Measurements from ENCODE around the gene WNT2B. TPM values are rescaled to one million over a fixed set of nuclear protein-coding genes. Genes with fewer than 3 reads are reported as not detected.

Gene WNT2B
- total and polyA plus RNA-seq, 2 donors (not counting 1 experiment from before 2014, with no cell fraction given) = 0.54 to 5.2 TPM

DNA sequence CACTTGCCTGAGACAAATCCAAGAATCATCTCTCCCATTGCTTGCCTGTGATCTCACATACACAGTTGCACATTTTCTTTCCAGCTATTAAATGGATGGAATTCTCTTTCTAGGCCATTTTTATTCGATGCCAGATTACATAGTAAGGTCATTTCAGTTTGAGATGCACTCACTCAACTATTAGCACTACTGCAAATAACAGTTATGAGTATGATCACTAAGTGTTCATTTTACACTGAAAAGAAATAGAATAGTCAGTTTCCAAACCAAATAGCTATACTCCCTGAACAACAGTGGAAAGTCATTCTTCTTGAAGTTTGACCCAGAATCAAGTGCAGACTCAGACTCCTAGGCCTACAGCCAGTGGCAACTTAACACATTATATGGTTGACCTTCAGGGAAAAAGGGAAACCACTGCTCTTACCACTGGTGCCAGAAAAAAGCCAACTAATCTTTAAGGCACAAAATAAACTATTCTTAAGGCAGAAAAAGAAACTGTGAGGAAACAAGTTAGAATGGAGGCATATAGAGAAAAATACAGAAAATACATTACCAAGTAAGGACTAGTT lies 31.5 kb downstream of the WNT2B start:
- no CpG with 5 or more reads among the region's 1 CpG for WGBS (ENCODE audit: insufficient coverage)
- Histone ChIP-seq H3K36me3 (replicated peaks in 1 of 2; ENCODE audit: control extremely low read depth in 1 of 2, control insufficient read depth in 1 of 2, extremely low read depth in 1 of 2, insufficient read depth in 2 of 2, low read length in 1 of 2) (peaks cover 0 to 14% of the 10 kb centered on the region in 2 experiments), H3K4me2 (replicated peaks; ENCODE audit: low read depth, low read length, poor library complexity, severe bottlenecking) (no peak overlapping the region), H4K20me1 (ENCODE audit: control insufficient read depth, insufficient read depth, low read length, poor library complexity, severe bottlenecking) (no peaks in the 10 kb centered on the region), H3K9me3 (ENCODE audit: control extremely low read depth in 1 of 3, control insufficient read depth in 2 of 3, insufficient read depth in 1 of 3, low read length in 2 of 3) (no peaks in the 10 kb centered on the region), H3K27ac (ENCODE audit: low read length in 2 of 2) (no peak overlapping the region), H3K4me3 (ENCODE audit: control extremely low read depth in 1 of 5, extremely low read depth in 1 of 5, insufficient read depth in 1 of 5, low read depth in 2 of 5, low read length in 4 of 5) (no peak overlapping the region), H3K4me1 (ENCODE audit: control insufficient read depth in 2 of 2, insufficient read depth in 2 of 2, low read length in 2 of 2) (no peaks in the 10 kb centered on the region), H3K9ac (ENCODE audit: low read length) (no peak overlapping the region), H3K79me2 (ENCODE audit: control insufficient read depth, insufficient read depth, low read length) (no peaks in the 10 kb centered on the region), H3K27me3 (replicated peaks in 1 of 4; ENCODE audit: control extremely low read depth in 1 of 4, control insufficient read depth in 3 of 4, insufficient read depth in 4 of 4, low read length in 3 of 4) (no peaks in the 10 kb centered on the region), H2AFZ (ENCODE audit: insufficient read depth, low read depth, low read length, poor library complexity, severe bottlenecking) (no peak overlapping the region)
- ChIA-PET POLR2A (no interaction called here), CTCF (no interaction called here)
- intact Hi-C loops (cut with micrococcal nuclease) = no loop called here
- H3K27me3 Mint-ChIP-seq = no peaks in the 10 kb centered on the region
- no peaks in the 10 kb centered on the region for H3K4me1 Mint-ChIP-seq
- no peak overlapping the region for H3K4me3 Mint-ChIP-seq
- H3K27ac Mint-ChIP-seq = no peak overlapping the region
- H3K9me3 Mint-ChIP-seq (ENCODE audit: insufficient read depth) = no peaks in the 10 kb centered on the region
- TF ChIP-seq, protein P1, sequence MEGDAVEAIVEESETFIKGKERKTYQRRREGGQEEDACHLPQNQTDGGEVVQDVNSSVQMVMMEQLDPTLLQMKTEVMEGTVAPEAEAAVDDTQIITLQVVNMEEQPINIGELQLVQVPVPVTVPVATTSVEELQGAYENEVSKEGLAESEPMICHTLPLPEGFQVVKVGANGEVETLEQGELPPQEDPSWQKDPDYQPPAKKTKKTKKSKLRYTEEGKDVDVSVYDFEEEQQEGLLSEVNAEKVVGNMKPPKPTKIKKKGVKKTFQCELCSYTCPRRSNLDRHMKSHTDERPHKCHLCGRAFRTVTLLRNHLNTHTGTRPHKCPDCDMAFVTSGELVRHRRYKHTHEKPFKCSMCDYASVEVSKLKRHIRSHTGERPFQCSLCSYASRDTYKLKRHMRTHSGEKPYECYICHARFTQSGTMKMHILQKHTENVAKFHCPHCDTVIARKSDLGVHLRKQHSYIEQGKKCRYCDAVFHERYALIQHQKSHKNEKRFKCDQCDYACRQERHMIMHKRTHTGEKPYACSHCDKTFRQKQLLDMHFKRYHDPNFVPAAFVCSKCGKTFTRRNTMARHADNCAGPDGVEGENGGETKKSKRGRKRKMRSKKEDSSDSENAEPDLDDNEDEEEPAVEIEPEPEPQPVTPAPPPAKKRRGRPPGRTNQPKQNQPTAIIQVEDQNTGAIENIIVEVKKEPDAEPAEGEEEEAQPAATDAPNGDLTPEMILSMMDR (IDR thresholded peaks at IDR 0.05) = no peak
- no peak for TF ChIP-seq EZH2 (IDR thresholded peaks at IDR 0.05; ENCODE audit: borderline replicate concordance, insufficient read depth, low read depth, low read length, poor library complexity, severe bottlenecking)
- ATAC-seq (ENCODE audit: low read depth) (no peak), DNase-seq (no peak)

DNA sequence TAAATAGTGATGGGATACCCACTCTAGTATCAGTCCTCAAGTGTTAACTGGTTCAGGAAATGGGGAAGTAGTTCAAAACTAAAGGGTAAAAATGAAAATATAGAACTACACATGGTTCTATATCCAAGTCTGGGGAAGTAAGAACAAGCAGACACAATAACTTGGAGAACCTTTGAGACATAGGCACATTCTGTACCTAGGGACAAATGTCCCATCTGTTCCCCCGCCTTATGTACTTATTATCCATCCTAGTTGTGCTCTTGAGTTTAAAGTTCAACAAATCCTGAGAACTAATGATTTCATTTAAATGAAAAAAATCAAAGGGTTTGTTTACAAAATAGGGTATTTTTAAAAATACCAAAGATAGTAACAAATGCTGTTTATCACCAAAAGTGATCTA lies 32.5 kb downstream of the WNT2B start:
- Histone ChIP-seq H3K9ac (ENCODE audit: low read length) (no peak overlapping the region), H2AFZ (ENCODE audit: insufficient read depth, low read depth, low read length, poor library complexity, severe bottlenecking) (no peak overlapping the region), H4K20me1 (ENCODE audit: control insufficient read depth, insufficient read depth, low read length, poor library complexity, severe bottlenecking) (no peaks in the 10 kb centered on the region), H3K4me3 (ENCODE audit: control extremely low read depth in 1 of 5, extremely low read depth in 1 of 5, insufficient read depth in 1 of 5, low read depth in 2 of 5, low read length in 4 of 5) (no peak overlapping the region), H3K9me3 (ENCODE audit: control extremely low read depth in 1 of 3, control insufficient read depth in 2 of 3, insufficient read depth in 1 of 3, low read length in 2 of 3) (no peaks in the 10 kb centered on the region), H3K4me2 (replicated peaks; ENCODE audit: low read depth, low read length, poor library complexity, severe bottlenecking) (no peak overlapping the region), H3K79me2 (ENCODE audit: control insufficient read depth, insufficient read depth, low read length) (no peaks in the 10 kb centered on the region), H3K36me3 (replicated peaks in 1 of 2; ENCODE audit: control extremely low read depth in 1 of 2, control insufficient read depth in 1 of 2, extremely low read depth in 1 of 2, insufficient read depth in 2 of 2, low read length in 1 of 2) (peaks cover 0 to 14% of the 10 kb centered on the region in 2 experiments), H3K27me3 (replicated peaks in 1 of 4; ENCODE audit: control extremely low read depth in 1 of 4, control insufficient read depth in 3 of 4, insufficient read depth in 4 of 4, low read length in 3 of 4) (no peaks in the 10 kb centered on the region), H3K4me1 (ENCODE audit: control insufficient read depth in 2 of 2, insufficient read depth in 2 of 2, low read length in 2 of 2) (no peaks in the 10 kb centered on the region), H3K27ac (ENCODE audit: low read length in 2 of 2) (no peak overlapping the region)
- H3K4me3 Mint-ChIP-seq = no peak overlapping the region
- DNase-seq = no peak
- POLR2A ChIA-PET = no interaction called here
- intact Hi-C loops (cut with micrococcal nuclease) = no loop called here
- CTCF ChIA-PET = no interaction called here
- H3K27me3 Mint-ChIP-seq = no peaks in the 10 kb centered on the region
- H3K9me3 Mint-ChIP-seq (ENCODE audit: insufficient read depth) = no peaks in the 10 kb centered on the region
- WGBS (ENCODE audit: insufficient coverage) = no CpG with 5 or more reads among the region's 1 CpG
- H3K27ac Mint-ChIP-seq = no peak overlapping the region
- ATAC-seq (ENCODE audit: low read depth) = no peak
- TF ChIP-seq, protein P1 (IDR thresholded peaks at IDR 0.05) = no peak
- no peak for TF ChIP-seq EZH2 (IDR thresholded peaks at IDR 0.05; ENCODE audit: borderline replicate concordance, insufficient read depth, low read depth, low read length, poor library complexity, severe bottlenecking)
- no peaks in the 10 kb centered on the region for H3K4me1 Mint-ChIP-seq
